ENCODE measurements around the gene SUCLG2.

DNA sequence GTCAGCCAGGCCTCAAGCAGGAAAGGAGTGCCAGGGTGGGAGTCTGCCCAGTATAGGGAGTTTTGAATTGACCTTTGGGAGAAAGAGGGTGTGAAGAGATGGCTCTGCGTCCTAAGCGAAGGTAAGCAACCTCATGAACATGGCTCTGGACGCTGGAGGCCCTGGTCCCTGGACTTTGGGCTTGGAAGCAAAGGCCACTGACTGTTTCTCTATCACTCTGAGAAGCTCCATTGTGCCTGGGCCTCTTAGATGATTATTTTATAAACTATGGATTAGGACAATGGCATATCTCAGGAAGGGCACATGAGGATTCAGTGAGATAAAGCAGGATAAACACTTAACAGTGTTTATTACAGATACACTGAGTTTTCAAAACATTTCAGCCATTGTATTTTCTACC is 59.0 kb downstream of the SUCLG2 start:
- TF ChIP-seq, protein P1, sequence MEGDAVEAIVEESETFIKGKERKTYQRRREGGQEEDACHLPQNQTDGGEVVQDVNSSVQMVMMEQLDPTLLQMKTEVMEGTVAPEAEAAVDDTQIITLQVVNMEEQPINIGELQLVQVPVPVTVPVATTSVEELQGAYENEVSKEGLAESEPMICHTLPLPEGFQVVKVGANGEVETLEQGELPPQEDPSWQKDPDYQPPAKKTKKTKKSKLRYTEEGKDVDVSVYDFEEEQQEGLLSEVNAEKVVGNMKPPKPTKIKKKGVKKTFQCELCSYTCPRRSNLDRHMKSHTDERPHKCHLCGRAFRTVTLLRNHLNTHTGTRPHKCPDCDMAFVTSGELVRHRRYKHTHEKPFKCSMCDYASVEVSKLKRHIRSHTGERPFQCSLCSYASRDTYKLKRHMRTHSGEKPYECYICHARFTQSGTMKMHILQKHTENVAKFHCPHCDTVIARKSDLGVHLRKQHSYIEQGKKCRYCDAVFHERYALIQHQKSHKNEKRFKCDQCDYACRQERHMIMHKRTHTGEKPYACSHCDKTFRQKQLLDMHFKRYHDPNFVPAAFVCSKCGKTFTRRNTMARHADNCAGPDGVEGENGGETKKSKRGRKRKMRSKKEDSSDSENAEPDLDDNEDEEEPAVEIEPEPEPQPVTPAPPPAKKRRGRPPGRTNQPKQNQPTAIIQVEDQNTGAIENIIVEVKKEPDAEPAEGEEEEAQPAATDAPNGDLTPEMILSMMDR (conservative IDR thresholded peaks at IDR 0.05) = no peak
- no peak for TF ChIP-seq ZFX (IDR thresholded peaks at IDR 0.05)

Measured in C4-2B (cell line).